ENCODE results near the gene LPP. TPM values are rescaled to one million over a fixed set of nuclear protein-coding genes. Genes with fewer than 3 reads are reported as not detected.
A peak's percentile ranks its signal among the peaks of the same experiment; 100 is the strongest.
"Not testable (repeated sequence)": the region's sequence is repeated elsewhere in the genome, so short reads cannot be mapped to it uniquely, and the experiment has no call there.

LPP gene
- polyA plus RNA-seq, 1 experiment, result 60.0 TPM

GRCh38 chr3:188417271-188417696, 263.3 kb downstream of the LPP start:
- ChIA-PET CTCF (interaction anchor here (1.1 kb wide), 1 partner anchor 14 kb away, joined by 3 read pairs; no protein-coding TSS in a partner anchor), POLR2A (no interaction called here)
- DNase-seq (ENCODE audit: low read depth), result no peak
- TF ChIP-seq CTCF (IDR thresholded peaks at IDR 0.05; ENCODE audit: insufficient read depth, low read depth, low read length), result no peak
- Histone ChIP-seq H3K27me3 (ENCODE audit: control insufficient read depth, insufficient read depth, low read length) (no peaks in the 10 kb centered on the region), H3K36me3 (ENCODE audit: control insufficient read depth, insufficient read depth, low read length) (no peaks in the 10 kb centered on the region; the same call in 1 of the 2 replicates), H3K4me3 (ENCODE audit: low read depth, low read length) (no peak overlapping the region)

GRCh38 chr3:188417766-188418165, 263.8 kb downstream of the LPP start:
- TF ChIP-seq CTCF (IDR thresholded peaks at IDR 0.05; ENCODE audit: insufficient read depth, low read depth, low read length), result no peak
- CTCF ChIA-PET, result interaction anchor here (1.1 kb wide), 1 partner anchor 13 kb away, joined by 3 read pairs; no protein-coding TSS in a partner anchor
- Histone ChIP-seq H3K4me3 (ENCODE audit: low read depth, low read length) (no peak overlapping the region), H3K27me3 (ENCODE audit: control insufficient read depth, insufficient read depth, low read length) (no peaks in the 10 kb centered on the region), H3K36me3 (ENCODE audit: control insufficient read depth, insufficient read depth, low read length) (no peaks in the 10 kb centered on the region; the same call in 1 of the 2 replicates)
- POLR2A ChIA-PET, result no interaction called here
- DNase-seq (ENCODE audit: low read depth), result no peak

DNA sequence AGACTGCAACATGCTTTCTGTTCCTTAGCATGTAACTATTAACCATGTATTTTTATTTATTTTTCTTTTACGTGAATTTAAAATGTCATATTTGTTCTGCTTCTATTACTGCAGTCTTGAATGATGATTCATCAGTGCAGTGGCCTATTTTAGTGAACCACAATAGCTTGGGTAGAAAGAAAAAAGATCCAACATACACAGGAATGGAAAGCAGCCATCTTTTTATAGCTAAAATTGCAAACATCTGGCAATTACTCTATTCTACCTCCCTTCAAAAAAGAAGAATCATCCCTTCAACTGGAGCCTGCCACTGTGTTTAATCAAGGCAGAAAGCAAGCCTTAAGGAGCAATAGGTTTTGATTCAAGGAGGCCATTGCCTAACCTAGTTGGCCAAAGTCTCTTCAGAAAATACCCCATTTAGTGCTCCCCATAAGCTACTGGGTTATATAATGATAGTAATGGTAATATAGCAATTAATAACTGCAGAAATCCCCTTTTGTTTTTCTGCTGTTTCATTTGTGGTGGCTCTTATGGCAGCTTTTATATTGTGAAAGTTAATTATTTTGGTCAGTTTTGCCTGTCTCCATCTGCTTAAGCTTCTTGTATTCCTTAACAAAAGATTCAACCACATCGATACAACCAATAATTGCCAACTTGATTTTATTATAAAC, 267.3 kb downstream of the LPP start:
- no peak overlapping the region for H3K4me3 ChIP-seq (ENCODE audit: low read depth, low read length)
- CTCF ChIA-PET, result interaction anchor here (0.7 to 1.8 kb wide), 6 partner anchors 12 to 681 kb away, joined by 3 to 10 read pairs (median 3); no protein-coding TSS in a partner anchor
- no peaks in the 10 kb centered on the region for H3K27me3 ChIP-seq (ENCODE audit: control insufficient read depth, insufficient read depth, low read length)
- TF ChIP-seq CTCF (IDR thresholded peaks at IDR 0.05; ENCODE audit: insufficient read depth, low read depth, low read length), result no peak
- H3K36me3 ChIP-seq (ENCODE audit: control insufficient read depth, insufficient read depth, low read length), result no peaks in the 10 kb centered on the region; the same call in 1 of the 2 replicates
- DNase-seq (ENCODE audit: low read depth), result peak; percentile 83
- POLR2A ChIA-PET, result interaction anchor here (0.6 kb wide), 1 partner anchor 102 kb away, joined by 3 read pairs; no protein-coding TSS in a partner anchor

GRCh38 chr3:188421836-188422540, 268.0 kb downstream of the LPP start:
- DNase-seq (ENCODE audit: low read depth), result no peak
- H3K4me3 ChIP-seq (ENCODE audit: low read depth, low read length), result no peak overlapping the region
- ChIA-PET POLR2A (no interaction called here), CTCF (interaction anchor here (0.7 to 1.8 kb wide), 3 partner anchors 35 to 682 kb away, joined by 3 to 10 read pairs (median 3); no protein-coding TSS in a partner anchor)
- no peaks in the 10 kb centered on the region; the same call in 1 of the 2 replicates for H3K36me3 ChIP-seq (ENCODE audit: control insufficient read depth, insufficient read depth, low read length)
- no peak for TF ChIP-seq CTCF (IDR thresholded peaks at IDR 0.05; ENCODE audit: insufficient read depth, low read depth, low read length)
- H3K27me3 ChIP-seq (ENCODE audit: control insufficient read depth, insufficient read depth, low read length), result no peaks in the 10 kb centered on the region

GRCh38 chr3:188427981-188428380, 274.0 kb downstream of the LPP start:
- POLR2A ChIA-PET; H3K4me3 ChIP-seq (ENCODE audit: low read depth, low read length); H3K27me3 ChIP-seq (ENCODE audit: control insufficient read depth, insufficient read depth, low read length); DNase-seq (ENCODE audit: low read depth); H3K36me3 ChIP-seq (ENCODE audit: control insufficient read depth, insufficient read depth, low read length); CTCF ChIA-PET: not testable (repeated sequence)
